KG1 (cell line): ENCODE measurements around the gene TIMELESS.
"Not testable (repeated sequence)": the region's sequence is repeated elsewhere in the genome, so short reads cannot be mapped to it uniquely, and the experiment has no call there.

Experiments
- DNase-seq: peaks from one replicate; lab custom pipeline; 2025; lab: John Stamatoyannopoulos, UW

Gene TIMELESS

DNA sequence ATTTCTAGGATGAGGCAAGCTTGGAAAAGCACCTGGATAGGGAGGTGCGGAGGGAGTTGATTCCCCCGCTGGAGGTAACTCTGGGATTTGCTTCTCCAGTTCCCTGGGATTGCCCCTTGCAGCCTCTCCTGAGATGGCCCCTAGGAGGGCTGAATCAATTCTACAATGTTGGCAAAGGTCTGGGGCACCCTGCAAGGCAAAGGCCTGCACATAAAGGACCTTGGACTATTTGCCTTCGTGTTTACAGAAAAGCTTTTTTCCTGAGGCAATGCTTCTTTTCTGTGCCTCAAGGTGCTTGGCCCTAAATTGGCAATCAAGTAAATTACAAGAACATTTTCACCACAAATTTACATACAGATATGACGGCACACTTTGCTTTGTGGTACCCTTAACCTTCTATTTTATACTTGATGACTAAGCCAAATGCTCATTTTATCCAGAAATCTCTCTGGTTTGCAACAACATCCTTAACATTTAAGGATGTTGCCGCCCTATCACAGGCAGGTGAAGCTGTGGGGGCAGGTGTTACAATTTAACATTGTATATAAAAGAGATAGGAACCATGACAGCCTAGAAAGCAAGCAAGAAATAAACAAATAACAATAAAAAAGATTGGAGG, 40.3 kb downstream of the TIMELESS start:
- no peak for DNase-seq

DNA sequence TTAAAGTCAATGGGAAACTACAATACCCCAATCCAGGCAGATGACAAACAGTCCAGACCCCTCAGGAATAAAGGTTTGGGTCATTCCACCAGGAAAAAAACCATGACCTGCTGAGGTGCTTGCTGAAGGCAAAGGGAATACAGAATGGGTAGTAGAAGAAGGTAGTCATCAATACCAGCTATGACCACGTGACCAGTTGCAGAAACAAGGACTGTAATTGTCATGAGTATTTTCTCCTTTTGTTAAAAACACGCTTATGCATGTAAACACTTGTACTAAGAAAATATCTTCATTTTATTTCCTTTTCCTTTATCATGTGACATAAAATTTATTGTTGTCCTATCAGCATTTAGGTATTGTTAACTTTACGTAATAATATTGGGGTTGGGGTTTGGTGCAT, 45.0 kb downstream of the TIMELESS start:
- not testable (repeated sequence) for DNase-seq

DNA sequence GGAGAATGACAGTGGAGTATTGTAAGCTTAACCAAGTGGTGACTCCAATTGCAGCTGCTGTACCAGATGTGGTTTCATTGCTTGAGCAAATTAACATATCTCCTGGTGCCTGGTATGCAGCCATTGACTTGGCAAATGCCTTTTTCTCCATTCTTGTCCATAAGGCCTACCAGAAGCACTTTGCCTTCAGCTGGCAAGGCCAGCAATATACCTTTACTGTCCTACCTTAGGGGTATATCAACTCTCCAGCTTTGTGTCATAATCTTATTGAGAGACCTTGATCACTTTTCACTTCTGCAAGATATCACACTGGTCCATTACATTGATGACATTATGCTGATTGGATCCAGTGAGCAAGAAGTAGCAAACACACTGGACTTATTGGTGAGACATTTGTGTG, 47.6 kb downstream of the TIMELESS start:
- DNase-seq, result not testable (repeated sequence)

- DNase-seq, result not testable (repeated sequence)
Measured at GRCh38 chr12:56401125-56401524, 48.1 kb downstream of the TIMELESS start.

DNA sequence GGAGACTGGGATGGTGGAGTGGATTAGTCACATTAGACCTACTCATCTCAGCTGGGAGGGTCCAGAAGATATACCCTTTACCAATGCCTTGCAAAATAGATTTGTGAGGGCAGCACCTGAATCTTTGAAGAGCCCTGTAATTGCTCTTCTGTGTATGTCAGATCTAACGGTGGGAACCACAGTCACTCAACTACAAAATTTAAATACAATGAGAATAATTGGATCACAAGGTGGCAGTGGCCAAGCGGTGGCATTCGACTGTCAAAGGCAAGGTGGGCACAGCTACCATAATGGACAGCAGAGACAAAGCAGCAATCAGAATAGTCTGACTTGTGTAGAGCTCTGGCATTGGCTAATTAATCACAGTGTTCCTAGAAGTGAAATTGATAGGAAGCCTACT, 49.8 kb downstream of the TIMELESS start:
- not testable (repeated sequence) for DNase-seq

- DNase-seq, result no peak
Measured at GRCh38 chr12:56398324-56398723, 50.9 kb downstream of the TIMELESS start.

GRCh38 chr12:56392331-56392730, 56.9 kb downstream of the TIMELESS start:
- no peak for DNase-seq

- DNase-seq, result no peak
Measured at GRCh38 chr12:56391721-56392120, 57.5 kb downstream of the TIMELESS start.

GRCh38 chr12:56389412-56389811, 59.8 kb downstream of the TIMELESS start:
- DNase-seq, result no peak

DNA sequence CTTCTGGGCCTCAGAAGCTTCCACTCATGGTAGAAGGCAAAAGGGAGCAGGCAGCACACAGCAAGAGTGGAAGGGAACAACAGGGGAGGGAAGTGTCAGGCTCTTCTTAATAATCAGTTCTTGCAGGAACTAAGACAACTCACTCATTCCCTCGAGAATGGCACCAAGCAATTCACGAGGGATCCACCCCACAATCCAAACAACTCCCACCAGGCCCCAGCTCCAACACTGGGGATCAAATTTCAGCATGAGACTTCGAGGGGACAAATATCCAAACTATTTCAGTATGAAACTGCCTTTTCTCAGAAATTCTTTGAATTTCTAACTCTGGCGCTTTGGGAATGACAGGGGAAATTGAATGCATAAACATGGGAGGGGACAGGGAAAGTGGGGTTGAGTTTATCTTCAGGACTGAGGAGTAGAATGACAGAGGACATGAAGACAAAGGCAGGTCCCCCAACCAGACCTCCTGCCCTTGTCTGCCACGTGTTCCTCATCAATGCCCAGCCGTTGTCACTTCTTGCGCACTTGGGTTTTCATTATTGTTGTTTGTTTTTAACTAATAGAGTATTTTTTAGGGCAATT, 62.0 kb downstream of the TIMELESS start:
- DNase-seq, result no peak

DNA sequence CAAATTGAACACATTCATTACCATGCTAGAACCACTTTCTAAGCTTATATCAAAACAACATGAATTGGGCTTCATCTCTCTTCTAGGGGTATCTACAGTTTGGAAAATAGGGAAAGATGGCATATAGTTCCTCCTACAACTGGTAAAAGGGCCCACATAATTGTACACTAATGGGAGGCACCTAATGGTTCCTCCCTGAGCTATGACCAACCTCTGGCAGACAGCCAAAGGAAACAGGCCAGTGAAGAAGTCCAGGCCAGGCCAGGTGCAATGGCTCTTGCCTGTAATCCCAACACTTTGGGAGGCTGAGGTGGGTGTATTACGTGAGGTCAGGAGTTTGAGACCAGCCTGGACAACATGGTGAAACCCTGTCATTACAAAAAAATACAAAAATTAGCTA, 63.4 kb downstream of the TIMELESS start:
- no peak for DNase-seq

GRCh38 chr12:56382611-56383010, 66.6 kb downstream of the TIMELESS start:
- DNase-seq, result no peak

DNA sequence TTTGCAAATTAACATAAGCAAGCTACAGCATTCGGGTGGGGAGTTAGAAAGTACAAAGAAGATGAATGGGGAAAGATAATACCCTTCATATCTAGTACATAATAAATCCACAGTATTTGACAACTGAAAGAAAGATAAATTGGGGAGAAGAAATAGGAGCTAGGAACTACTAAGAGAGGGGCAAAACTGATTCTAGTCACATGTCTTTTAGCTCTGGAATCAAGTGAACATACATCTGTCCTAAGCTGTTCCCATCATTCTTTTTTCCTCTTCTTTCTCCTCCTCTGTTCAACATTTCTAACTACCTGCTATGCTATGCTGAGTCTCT, 71.3 kb downstream of the TIMELESS start:
- DNase-seq, result no peak

DNA sequence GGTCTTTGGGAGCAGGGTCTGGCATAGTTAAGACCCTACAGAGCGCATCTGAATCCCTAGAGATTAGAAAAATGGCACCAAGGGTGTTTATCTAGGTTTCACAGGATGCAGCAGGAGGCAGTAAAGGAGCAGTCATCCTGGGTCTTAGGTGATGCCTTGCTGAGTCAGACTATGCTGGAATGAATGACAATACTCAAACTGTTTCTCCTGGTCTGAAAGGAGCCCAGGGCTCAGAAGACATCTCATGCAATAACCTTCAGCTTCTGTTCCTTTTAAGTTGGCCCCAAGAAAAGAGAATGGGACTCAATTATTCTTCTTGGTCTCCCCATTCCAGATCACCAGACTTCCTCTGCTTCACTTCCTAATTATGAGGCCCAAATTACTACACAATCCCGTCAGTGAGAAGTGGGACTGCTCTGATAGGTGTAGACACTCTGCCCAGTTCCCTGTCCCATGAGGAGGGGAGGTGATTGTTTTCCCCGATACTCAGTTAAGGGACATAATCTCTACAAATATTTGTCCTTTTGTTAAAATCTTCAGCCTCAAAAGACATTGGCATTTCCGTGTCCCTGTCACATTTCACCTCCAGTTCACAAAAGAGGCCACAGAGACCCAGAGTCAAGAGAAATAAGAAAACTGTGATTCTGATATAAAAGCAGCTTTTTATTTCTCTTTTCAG, 71.8 kb downstream of the TIMELESS start:
- DNase-seq, result no peak

- no peak for DNase-seq
Measured at GRCh38 chr12:56375598-56376434, 73.4 kb downstream of the TIMELESS start.

GRCh38 chr12:56374726-56375597, 74.3 kb downstream of the TIMELESS start:
- no peak for DNase-seq

DNA sequence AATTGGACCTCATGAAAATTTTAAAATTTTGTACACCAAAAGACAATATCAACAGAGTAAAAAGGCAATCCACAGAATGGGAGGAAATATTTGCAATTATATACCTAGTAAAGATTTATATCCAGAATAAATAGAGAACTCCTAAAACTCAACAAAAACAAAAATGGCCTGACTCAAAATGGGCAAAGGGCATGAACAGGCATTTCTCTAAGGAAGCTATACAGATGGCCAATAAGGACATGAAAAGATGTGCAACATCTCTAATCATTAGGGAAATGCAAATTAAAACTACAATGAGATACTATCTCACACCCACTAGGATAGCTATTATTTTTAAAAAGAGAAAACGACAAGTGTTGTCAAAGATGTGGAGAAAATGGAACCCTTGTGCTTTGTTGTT, 75.7 kb downstream of the TIMELESS start:
- no peak for DNase-seq

- no peak for DNase-seq
Measured at GRCh38 chr12:56366948-56367347, 82.3 kb downstream of the TIMELESS start.
